Measurements from ENCODE around the gene CCDC186.

Gene CCDC186

GRCh38 chr10:114103284-114103683, 70.7 kb downstream of the CCDC186 start:
- DNase-seq: no peak

DNA sequence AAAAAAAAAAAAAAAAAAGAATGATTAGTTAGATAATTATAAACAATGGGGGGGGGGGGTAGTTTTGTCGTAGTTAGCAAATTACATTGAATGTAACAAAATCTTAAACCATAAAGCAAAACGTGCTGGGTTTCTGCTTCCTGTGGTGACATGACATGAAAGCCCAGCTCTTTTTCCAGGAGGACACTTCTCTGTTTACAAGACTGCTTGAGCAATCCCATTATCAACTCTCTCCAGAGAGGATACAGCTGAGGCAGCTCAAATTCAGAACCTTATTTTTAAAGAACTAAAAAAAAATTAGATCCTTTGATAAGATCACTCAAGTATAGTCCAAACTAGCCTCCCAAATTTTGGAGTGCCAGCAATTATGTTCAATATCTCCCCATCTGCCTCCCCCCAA, 71.7 kb downstream of the CCDC186 start:
- no peak for DNase-seq

GRCh38 chr10:114100848-114101741, 72.9 kb downstream of the CCDC186 start:
- peak; percentile 25 for DNase-seq

DNA sequence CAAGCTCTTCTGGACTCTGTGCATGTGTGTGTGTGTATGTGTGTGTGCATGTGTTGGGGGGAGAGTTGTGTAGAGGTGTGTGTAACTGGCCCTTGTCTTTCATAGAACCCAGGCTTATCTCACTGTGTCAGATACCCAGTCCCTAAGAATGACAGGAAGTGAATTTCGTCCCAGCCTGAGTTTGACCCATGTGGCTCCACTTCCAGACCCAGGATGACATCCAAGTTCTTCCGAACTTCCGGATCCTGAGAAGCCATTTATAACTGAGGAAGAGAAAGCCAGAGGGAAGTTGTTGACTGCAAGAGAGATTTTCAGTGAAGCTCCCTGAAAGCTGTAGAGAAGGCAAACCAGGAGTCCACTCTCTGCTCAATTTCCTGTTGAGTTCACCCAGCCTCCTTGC, 77.1 kb downstream of the CCDC186 start:
- DNase-seq: no peak

DNA sequence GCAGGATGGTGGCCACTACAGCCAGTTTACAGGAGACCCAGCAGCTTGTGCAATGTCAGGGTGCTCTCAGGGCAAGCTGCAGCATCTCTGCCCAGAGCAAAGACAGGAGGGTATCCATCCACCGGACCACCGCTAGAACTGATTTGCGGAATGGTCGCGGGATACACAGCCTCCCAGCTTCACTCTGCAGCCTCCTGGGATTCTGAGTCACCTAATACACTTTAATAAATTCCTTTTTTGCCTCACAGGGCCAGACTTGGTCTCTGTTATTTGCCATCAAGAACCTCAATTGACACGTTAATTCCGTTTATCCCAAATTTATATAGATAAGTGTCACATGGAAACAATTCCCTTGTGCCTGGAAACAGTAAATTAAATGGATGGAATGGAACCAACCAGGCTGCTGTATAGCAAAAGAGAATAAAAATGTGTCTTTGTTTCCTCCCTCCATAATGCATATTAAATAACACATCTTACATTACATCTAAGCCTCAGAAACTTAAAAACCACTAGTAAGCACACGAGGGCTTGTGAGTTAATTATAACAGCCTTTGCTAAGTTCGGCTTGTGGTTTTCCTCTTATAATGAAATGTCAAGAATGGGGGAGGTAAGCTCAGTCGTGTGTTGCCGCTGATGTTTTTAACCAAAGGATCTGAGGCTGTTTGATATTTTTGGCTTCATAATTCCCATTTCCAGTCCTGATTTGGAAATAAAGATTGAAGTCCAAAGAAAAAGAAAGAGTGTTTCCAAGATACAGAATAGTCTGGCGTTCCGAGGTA, 78.3 kb downstream of the CCDC186 start:
- DNase-seq: no peak

- DNase-seq: no peak
Measured at GRCh38 chr10:114094795-114095194, 79.2 kb downstream of the CCDC186 start.

GRCh38 chr10:114087655-114088054, 86.3 kb downstream of the CCDC186 start:
- DNase-seq: no peak

GRCh38 chr10:114087255-114087654, 86.7 kb downstream of the CCDC186 start:
- no peak for DNase-seq

GRCh38 chr10:114084215-114084614, 89.8 kb downstream of the CCDC186 start:
- peak; percentile 40 for DNase-seq

DNA sequence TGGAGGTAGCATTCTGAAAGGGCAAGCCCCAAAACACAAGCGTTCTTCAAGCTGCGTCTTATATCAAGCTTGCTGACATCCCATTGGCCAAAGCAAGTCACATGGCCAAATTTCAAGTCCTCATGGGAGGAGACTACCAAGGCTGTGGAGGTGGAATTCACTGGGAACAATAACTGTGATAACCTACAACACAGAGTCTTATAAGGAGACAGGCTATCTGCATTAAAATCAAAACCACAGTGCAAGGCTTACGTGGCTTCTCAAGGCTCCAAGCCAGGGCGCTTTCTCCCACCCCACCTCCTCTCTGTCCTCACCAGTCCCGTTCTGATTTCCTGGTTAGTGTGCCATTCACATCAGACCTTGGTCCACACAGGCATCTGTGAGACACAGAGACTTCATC, 91.0 kb downstream of the CCDC186 start:
- DNase-seq: no peak

GRCh38 chr10:114081911-114082583, 92.0 kb downstream of the CCDC186 start:
- no peak for DNase-seq

GRCh38 chr10:114079421-114079820, 94.6 kb downstream of the CCDC186 start:
- DNase-seq: no peak

GRCh38 chr10:114078346-114078745, 95.7 kb downstream of the CCDC186 start:
- no peak for DNase-seq

DNA sequence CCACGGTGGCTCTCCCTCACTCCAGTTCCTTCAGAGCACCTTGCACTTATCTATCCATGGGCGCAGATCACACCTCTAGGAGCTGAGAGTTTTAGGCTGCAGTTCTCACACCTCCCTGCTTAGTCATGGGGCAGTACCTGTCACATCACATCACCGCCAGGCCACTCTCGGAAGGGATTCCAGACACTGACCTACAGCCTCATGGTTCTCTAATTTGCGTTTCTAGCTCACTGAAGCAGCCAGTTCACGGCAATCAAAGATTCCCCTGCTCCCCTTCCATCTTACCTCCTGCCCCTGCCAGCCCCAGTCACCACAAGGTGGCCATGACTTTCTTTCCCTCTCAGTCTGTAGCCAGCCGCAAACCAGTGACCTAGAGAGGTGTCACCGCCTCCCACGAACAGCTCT, 96.2 kb downstream of the CCDC186 start:
- no peak for DNase-seq

- no peak for DNase-seq
Measured at GRCh38 chr10:114077347-114077746, 96.7 kb downstream of the CCDC186 start.

DNA sequence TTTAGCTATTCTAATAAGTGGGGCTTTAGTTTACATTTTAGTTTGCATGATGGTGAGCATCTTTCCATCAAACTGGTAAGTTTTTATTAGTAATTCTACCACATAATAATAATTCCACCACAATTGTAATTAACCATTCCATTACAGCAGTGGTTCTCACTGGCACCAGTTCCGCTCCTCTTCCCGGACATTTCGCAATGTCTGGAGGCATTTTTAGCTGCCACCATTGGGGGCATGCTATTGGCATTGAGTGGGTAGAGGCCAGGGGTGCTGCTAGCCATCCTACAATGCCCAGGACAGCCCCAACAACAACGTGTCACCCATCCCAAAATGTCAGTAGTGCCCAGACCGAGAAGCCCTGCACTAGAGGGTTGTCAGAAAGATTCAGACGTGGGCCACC, 98.9 kb downstream of the CCDC186 start:
- no peak for DNase-seq

GRCh38 chr10:114073395-114074186, 100.4 kb downstream of the CCDC186 start:
- DNase-seq: peak; percentile 14

DNA sequence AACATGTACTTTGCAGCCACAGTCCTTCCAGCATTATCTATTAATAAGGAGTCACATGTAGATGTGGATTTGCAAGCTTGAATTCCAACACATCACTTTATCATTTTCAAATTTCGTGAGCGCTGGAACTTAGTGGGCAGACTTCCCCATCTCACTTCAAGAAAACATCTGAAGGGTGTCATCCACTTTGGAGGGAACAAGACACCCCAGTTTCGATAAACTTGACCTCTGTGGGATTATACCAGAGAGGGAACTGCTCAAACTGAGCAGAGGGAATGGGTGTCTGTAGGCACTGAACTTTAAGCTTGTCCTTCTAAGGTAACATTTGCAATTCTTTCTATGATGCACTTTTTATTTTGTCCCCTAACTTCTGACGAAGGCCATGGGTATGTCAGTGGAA, 102.8 kb downstream of the CCDC186 start:
- no peak for DNase-seq
